CD4-positive, alpha-beta T cell treated with Interleukin-2 at 100 ng/mL for 4 hours (primary cell): ENCODE data around the gene ZMYND8.
"Not testable (repeated sequence)": the region's sequence is repeated elsewhere in the genome, so short reads cannot be mapped to it uniquely, and the experiment has no call there.

Source experiments
- DNase-seq: peaks from one replicate; pipeline ENCODE4 v3.0.0-alpha.2; 2020; ENCODE audit warnings: low spot score

The ZMYND8 gene

GRCh38 chr20:47286681-47287080 lies 69.8 kb downstream of the ZMYND8 start:
- DNase-seq: no peak

GRCh38 chr20:47285189-47285588 lies 71.3 kb downstream of the ZMYND8 start:
- no peak for DNase-seq

- no peak for DNase-seq
Observed at GRCh38 chr20:47284373-47284772, 72.1 kb downstream of the ZMYND8 start.

- no peak for DNase-seq
Observed at GRCh38 chr20:47283411-47283810, 73.1 kb downstream of the ZMYND8 start.

- DNase-seq: no peak
Observed at GRCh38 chr20:47282864-47283263, 73.6 kb downstream of the ZMYND8 start.

- DNase-seq: no peak
Observed at GRCh38 chr20:47281376-47281775, 75.1 kb downstream of the ZMYND8 start.

GRCh38 chr20:47280668-47281067 lies 75.8 kb downstream of the ZMYND8 start:
- DNase-seq: no peak

GRCh38 chr20:47280228-47280627 lies 76.3 kb downstream of the ZMYND8 start:
- DNase-seq: no peak

GRCh38 chr20:47278907-47279348 lies 77.6 kb downstream of the ZMYND8 start:
- no peak for DNase-seq

GRCh38 chr20:47277535-47277872 lies 79.0 kb downstream of the ZMYND8 start:
- DNase-seq: not testable (repeated sequence)

GRCh38 chr20:47276851-47277534 lies 79.5 kb downstream of the ZMYND8 start:
- no peak for DNase-seq

GRCh38 chr20:47276251-47276650 lies 80.2 kb downstream of the ZMYND8 start:
- DNase-seq: no peak

- DNase-seq: no peak
Observed at GRCh38 chr20:47275548-47275947, 81.0 kb downstream of the ZMYND8 start.

- DNase-seq: peak; percentile 60
Observed at GRCh38 chr20:47274401-47275108, 81.9 kb downstream of the ZMYND8 start.

GRCh38 chr20:47273591-47274235 lies 82.8 kb downstream of the ZMYND8 start:
- no peak for DNase-seq

- peak; percentile 78 for DNase-seq
Observed at GRCh38 chr20:47272893-47273590, 83.5 kb downstream of the ZMYND8 start.

- no peak for DNase-seq
Observed at GRCh38 chr20:47271046-47271615, 85.4 kb downstream of the ZMYND8 start.

GRCh38 chr20:47269309-47270165 lies 87.0 kb downstream of the ZMYND8 start:
- no peak for DNase-seq

GRCh38 chr20:47267621-47268020 lies 88.9 kb downstream of the ZMYND8 start:
- no peak for DNase-seq

- DNase-seq: no peak
Observed at GRCh38 chr20:47266847-47267515, 89.5 kb downstream of the ZMYND8 start.

- no peak for DNase-seq
Observed at GRCh38 chr20:47265984-47266383, 90.5 kb downstream of the ZMYND8 start.
